HG02885 (cell line): Measurements from ENCODE around the gene RXFP4.
A peak's percentile ranks its signal among the peaks of the same experiment; 100 is the strongest.
"Not testable (repeated sequence)": the region's sequence is repeated elsewhere in the genome, so short reads cannot be mapped to it uniquely, and the experiment has no call there.

Experiments used
- ATAC-seq: cut with Tn5 transposase; IDR thresholded peaks from one replicate; pipeline ENCODE4 v1.9.1; 2021; ENCODE audit warnings: mild to moderate bottlenecking; ENCODE audit not compliant: unreplicated experiment, poor library complexity

The RXFP4 gene

DNA sequence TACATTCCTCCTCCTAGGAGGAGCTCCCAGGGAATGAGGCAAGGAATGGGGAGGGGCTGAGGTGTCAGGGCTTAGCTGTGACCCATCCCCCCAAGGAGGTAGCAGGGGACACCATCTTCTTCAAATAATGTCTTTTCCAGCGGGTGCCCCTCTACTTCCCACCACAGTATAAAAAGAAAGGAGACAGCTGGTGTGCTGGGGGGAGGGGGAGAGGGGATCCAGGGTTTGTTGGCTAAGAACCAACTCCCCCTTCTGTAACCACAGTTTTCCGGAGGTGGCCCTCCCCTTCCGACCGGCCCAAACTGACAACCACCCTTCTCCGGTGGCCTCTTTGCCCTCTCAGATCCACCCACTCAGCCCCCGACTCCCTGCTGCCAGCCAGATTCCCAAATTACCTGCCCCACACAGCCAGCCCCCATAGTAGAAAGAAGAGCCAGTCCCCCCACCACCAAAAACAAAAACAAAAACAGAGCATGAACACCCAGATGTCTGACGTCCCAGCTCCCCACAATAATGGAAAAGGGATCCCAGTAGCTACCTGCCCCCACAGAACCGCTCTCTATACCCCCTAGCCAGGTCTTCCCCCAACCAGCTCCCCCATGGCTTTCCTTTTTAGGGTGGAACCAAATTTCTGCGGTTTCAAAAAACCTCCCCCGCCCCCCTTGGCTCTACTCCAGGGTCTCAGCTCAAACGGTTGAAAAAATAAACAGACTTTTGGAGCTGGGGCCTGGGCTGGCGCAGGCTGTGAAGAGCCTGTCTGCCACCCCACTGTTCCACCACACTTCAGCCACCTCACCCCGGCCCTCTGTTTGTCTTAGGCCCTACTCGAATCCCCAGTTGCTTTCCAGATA lies 34.8 kb downstream of the RXFP4 start:
- ATAC-seq, result no peak

DNA sequence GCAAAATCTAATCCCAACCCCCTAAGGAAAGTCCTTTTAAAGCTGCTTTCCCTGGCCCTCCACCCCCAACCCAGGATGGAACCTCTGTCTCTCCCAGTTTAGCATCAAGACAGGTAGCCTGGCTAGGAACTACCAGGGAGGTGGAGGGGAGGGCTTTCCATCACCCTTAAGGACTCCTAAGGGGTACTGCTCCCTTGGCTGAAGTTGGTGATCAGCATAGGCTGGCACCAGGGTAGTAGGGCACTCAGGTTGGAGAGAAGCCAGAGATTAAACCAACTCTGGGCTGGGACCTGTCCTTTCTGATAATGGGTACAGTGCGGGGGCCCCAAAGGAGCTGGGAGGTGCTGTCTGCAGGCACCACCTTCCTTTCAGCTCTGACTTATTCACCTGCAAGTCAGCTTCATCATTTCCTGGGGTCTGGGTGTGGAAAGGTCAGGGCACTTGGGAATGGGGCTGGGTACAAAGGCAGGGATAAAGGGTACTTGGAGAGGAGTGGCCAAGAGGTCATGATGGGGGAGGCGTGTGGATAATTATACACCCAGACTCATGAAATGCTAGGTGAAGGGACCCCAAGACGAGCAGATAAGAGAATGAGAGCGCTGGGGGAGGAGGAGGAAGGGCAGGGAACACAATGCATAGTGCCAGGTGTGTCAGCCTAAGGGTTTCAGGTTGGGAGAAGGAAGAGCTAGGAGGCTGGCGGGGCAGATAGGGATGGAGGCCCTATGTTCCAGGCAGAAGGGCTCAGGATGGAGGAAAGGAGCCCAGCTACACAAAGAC lies 35.7 kb downstream of the RXFP4 start:
- ATAC-seq, result no peak

DNA sequence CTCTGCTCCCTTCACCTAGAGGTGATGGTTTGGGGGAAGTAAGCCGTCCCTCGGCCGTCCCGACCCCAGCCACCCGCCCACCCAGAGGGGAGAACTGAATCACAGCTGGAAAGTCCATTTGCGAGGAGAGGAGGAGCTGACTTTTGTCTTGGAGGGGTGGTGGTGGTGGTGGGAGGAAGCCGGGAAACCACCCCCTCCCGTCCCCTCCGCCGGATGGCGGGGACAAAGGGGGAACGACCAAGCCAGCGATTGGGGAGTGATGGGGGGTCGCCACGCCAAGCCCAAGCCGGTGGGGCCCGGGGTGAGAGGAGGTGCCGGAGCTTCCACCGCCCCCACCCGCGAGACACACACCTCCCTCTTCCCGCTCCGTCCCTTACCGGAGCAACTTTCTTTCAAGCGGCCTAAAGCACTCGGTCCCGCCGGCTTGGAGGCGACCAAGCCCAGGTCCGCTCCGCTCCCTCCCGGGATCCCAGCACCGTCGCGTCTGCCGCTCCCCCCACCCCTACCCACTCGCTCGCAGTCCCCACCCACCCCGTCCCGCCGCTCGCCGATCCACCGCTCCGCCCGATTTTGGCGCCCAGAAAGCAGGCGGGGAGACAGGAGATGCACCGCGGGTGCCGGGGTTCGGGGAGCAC lies 36.4 kb downstream of the RXFP4 start:
- ATAC-seq, result no peak

DNA sequence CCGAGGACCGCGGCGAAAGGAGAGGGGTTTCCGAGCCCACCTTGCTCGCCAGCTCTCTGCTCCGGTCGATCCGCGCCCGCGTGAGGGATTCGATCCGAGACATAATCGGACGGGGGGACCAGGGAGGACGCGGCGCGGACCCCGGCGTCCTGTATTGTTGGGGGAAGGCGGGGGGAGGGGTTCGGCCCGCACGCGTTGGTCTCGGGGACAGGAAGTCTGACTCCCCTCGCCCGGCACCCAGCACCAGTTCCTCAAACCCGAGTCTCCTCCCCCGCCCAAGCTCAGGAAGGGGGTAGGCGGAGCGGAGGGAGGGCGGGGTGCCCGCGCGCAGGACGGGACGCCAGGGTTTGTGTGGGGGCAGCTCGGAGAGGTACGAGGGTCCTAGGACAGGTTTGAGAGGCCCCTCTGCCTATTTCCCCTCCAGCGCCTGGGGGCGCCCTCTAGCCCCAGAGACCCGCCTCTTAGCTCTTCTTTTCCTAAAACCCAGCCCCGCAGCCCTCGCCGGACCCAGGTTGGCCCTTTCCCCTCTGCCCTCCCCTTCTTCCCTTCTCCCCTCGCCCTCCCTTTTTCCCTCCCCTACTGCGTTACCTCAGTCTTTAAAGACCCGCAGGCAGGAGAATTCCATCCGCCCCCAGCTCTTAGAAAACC lies 37.0 kb downstream of the RXFP4 start, which contains the start of gene ARHGEF2:
Gene ARHGEF2, minus strand, starts transcription at position 223 of the 648 bp plus-strand sequence. Its CDS starts 120 bp downstream, at position 103.
- ATAC-seq, result peak; percentile 64

DNA sequence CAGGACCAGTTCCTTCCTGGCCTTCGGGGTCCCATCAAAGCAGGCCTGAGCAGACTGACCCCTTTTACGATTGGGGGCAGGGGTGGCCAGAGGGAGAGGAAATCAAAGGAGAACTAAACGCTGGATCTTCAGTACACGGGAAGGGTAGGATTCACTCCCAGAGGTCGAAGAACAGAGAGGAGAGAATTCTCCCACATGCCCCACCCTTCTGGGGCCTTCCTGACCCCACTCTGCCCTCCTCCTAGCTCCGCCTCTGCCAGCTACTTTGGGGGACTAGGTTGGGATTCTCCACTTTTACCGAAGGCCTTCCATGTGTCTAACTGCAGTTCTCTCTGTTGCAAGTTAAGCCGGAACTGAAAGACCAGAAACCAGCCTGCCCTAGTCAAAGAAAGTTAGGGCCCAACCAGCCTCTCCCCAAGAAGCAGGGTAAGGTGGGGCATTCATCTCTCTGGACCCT lies 37.6 kb downstream of the RXFP4 start:
- ATAC-seq, result no peak

DNA sequence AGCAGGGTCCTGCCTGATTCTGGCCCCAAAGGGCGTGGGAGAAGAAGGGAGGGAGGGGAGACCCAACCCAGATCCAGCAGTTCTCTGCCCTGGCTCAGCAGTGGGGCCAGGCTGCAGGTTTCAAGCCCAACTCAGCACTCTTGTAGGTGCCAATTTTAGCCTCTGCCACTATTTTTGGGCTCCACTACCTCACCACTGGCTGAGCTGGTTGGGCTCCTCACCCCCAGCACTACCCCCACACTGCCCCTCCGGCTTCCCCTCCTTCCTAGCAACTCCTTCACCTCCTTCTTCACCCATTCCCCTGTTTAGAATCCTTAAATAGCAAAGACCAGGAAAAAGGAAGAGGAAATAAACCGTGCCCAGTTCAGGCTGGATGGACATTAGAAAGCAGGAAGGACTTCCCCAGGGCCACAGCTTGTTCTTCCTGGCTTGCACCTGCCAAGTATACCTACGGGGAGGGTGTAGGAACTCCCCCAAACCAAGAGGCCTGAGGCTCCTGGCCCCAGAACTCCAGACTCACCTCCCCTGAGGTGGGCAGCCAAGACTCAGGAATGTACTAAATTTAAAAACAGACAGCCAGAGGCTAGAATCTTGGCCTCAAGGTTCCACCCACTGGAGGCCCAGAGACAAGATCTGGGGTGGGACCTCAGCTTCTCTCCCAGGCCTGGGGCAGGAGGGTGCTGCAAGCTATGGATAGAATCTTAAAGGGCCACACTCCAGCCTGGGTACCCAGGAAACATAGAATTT lies 38.3 kb downstream of the RXFP4 start:
- no peak for ATAC-seq

DNA sequence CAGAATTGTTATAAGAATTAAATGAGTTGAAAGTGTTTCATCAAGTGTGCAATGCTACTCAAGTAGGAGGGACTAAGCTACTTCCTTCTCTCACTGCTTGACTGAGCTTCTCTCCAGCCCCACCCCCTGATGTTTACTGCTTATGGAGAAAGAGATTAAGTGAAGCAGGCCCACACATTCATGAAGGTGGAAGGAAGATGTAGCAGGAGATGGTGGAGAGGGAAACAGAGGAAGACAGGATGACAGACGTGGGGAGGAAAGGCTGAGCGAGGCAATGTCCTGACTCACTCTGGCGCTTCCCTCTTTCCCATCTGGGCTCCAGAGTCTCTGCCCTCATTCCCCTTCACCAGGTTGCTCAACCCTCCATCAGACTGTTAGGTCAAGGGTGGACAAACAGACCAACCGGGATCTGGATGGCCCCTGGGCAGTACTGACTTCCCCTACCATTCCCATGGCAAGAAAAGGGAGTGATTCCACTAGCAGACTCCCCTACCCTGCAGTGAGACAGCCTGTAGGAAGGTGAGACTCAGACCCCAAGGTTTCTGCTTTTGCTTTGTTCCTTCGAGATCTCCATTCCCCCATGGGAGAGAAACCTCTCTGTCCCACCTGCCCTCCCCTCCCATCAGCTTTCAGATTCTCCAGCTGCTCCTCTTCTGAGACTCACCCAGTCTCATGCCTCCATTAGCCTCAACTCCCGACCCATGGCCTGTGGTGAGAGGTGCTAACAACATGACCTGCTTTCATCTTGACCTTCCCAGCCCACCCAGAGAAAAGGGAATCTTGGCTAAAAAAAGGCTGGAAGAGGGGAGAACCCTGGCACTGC lies 40.0 kb downstream of the RXFP4 start:
- no peak for ATAC-seq

DNA sequence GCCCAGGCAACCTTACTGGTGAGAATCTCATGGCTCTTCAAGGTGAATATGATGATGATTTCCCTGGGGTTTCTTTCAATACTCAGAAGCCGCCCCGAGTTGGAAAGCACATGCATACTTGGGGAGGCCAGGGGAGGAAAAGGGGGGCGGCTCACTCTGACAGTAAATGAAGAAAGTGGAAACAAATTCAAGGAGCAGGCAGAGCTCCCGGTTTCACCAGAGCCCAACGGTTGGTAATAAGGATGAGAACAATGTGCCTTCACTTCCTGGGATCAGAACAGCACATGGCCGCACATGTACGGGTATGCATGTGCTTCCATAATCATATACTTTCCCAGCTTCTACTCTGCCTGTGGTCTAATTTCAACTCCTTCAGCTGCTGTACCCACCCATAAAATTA lies 40.7 kb downstream of the RXFP4 start:
- ATAC-seq, result no peak

DNA sequence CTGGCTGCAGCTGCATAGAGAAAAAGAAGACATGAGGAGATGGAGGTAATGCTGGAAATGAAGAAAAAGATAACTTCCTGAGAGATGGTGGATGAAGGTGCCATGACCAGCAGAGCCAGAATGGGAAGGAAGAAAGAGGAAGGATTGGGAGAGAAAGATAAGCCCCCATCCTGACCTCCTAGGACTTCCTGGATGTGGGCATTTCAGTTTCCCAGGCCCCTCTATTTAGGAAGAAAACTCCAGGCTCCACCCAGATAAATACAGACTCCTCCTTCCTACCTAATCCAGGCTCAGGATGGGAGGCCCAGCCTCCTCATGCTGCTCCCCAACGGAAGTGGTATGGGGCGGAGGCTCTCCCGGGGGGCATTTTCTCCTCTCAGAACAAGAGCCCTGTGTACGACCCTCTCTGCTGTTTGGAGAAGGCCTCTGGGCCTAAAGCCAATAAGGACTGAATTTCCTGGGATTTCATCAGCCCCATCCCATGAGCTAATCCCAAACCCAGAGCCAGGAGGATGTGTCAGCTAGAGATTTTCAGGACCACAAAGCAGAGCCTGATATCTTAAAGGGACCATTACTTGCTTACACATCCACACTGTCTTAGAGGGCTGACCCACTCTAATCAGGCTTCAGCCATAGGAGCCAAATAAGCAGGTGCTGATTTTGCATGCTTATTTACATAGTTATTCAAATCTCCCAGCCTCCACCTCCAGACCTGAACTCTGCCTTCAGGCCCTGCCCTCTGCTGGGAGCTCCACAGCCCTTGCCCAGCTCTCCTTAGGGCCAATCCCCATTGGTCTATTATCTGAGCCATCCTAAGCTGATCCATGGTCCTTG lies 42.0 kb downstream of the RXFP4 start:
- no peak for ATAC-seq

DNA sequence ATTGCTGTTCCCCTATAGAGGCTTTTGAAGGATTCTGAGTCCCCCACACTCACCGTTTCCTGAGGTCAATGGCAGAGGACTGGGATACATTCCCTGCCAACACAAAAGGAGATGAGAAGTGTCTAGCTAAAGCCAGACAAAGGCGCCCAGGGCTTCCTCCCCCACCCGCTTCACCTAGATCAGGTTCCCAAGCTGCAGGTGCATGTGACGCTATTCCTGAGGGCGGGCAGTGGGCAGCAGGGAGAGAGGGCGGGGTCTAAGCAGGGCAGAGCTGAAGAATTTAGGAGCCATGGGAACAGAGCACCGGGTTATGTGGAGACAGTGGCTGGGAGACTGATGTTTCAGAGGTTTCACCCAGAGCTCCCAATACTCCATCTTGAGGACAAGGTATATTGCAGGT lies 42.9 kb downstream of the RXFP4 start:
- ATAC-seq, result no peak

DNA sequence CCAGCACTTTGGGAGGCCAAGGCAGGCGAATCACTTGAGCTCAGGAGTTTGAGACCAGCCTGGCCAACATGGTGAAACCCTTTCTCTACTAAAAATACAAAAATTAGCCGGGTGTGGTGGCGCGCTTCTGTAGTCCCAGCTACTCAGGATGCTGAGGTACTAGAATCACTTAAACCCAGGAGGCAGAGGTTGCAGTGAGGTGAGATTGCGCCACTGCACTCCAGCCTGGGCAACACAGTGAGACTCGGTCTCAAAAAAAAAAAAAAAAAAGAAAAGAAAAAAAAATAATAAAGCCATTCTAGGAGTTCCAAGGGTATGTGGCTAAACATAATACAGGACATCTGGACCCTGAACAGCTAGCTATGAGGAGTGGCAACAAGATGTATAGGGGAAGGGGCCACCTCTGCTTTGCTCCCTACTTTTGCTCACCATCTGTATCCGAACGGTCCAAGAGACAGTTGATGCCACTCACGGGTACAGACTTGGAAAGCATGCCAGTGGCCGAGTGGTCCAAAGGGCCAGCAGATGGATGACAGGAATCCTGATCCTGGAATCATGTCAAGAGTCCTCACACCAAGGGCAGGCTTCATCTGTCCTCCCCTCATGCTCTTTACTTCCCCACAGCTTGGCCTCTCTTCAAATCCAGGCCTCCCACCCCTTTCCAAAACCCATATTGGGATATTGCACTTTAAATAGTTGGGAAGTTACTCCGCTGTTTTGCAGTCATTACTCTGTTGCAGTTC lies 43.6 kb downstream of the RXFP4 start:
- not testable (repeated sequence) for ATAC-seq

DNA sequence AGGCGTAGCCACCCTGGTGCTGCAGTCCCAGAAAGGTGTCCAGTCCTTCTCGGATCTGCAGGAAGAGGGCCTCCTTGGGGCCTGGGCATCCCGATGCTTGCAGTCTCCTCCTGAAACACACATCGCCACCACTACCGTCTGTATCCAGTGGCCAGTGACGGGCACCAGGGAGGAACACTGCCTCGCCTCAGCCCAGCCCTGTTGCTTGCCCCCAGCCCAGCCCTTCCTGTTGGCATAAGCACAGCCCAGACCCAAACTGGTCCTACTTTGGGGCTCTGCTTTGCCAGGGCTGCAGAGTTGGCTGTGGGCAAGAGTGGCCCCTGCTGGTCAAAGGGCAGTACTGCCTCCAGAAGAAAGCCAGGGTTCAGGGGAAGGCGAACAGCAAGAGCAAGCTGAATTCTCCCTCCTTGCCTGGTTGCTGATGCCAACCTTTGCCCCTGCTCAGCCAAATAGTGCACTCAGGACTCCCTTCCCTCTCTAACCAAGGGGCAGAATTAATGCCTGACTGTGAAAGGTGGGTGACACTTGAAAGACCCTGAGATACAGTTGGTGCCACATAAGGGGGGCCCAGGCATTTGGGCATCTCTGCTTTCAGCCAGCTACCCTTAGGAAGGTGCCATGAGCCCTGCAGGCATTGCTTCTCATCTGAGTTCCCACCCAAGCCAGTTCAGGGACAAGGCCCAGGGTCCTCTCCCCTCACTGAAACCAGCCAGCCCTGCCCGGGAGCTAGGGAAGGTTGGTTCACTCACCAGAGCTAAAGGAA lies 48.0 kb downstream of the RXFP4 start:
- no peak for ATAC-seq

DNA sequence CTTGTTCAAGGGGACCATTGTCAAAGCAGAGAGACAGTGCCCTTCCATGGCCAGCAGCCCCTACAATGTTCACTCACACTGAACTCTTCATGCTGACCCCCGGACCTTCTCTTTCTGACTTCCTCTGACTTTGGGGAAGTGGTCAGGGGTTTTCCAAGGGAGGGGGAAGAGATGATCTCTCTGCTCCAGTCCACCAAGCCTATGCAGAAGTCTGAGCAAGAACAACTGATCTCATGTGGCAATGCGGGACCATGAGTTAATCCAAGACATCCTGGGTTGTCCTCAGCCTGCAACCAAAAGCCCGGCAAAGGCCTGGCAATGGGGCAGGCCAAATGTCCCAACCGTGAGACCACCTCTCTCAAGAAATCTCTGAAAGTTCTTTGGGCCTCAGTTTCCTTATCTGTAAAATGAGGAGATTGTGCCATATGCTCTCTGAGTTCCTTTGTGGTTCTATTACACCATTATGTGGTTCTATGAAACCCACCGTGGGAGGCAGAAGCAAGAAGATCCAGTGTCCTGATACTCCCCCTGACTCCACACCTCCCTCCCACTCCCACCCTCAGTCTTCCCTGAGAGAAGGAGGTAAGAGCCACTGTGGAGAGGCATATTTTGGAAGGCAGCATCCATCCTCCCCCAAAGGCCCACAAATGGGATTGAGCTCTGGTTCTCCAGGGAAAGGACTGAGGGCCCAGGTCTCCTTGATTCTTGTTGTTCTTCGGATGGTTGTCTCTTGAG lies 48.7 kb downstream of the RXFP4 start:
- no peak for ATAC-seq
